NCI-H446 treated with DMSO at 0.1 percent for 48 hours (cell line): ENCODE data around the gene SERTAD3.
"Not testable (repeated sequence)": the region's sequence is repeated elsewhere in the genome, so short reads cannot be mapped to it uniquely, and the experiment has no call there.

Experiments
- DNase-seq: peaks from one replicate; lab custom pipeline; 2025; lab: John Stamatoyannopoulos, UW

The SERTAD3 gene

GRCh38 chr19:40408598-40408925 is 35.6 kb downstream of the SERTAD3 start:
- not testable (repeated sequence) for DNase-seq

- no peak for DNase-seq
These were observed 36.2 kb downstream of the SERTAD3 start for GRCh38 chr19:40407714-40408597.

GRCh38 chr19:40403262-40403984 is 40.7 kb downstream of the SERTAD3 start:
- peak; percentile 45 for DNase-seq

GRCh38 chr19:40400559-40400958 is 43.6 kb downstream of the SERTAD3 start:
- no peak for DNase-seq

- DNase-seq = no peak
These were observed 45.6 kb downstream of the SERTAD3 start for GRCh38 chr19:40398417-40399131.

GRCh38 chr19:40397568-40397906 is 46.6 kb downstream of the SERTAD3 start:
- no peak for DNase-seq

- DNase-seq = no peak
These were observed 47.1 kb downstream of the SERTAD3 start for GRCh38 chr19:40396886-40397567.

GRCh38 chr19:40395956-40396355 is 48.2 kb downstream of the SERTAD3 start:
- no peak for DNase-seq

GRCh38 chr19:40394816-40395210 is 49.3 kb downstream of the SERTAD3 start:
- DNase-seq = no peak

- DNase-seq = no peak
These were observed 50.0 kb downstream of the SERTAD3 start for GRCh38 chr19:40393894-40394815.

GRCh38 chr19:40392894-40393517 is 51.1 kb downstream of the SERTAD3 start:
- DNase-seq = no peak

- DNase-seq = no peak
These were observed 52.0 kb downstream of the SERTAD3 start for GRCh38 chr19:40392123-40392522.
